HG03575 (cell line): Measurements from ENCODE around the gene MRPL41.
"Not testable (repeated sequence)": the region's sequence is repeated elsewhere in the genome, so short reads cannot be mapped to it uniquely, and the experiment has no call there.

Experiments used
- ATAC-seq: cut with Tn5 transposase; IDR thresholded peaks from one replicate; pipeline ENCODE4 v1.9.1; 2021; ENCODE audit not compliant: unreplicated experiment, insufficient number of reproducible peaks, low FRiP score; ENCODE audit errors: extremely low read depth

MRPL41 gene

GRCh38 chr9:137551264-137552021 is at the start of gene MRPL41:
MRPL41 (plus strand) TSS chr9:137551879; CDS start chr9:137552082, 203 bp downstream.
- ATAC-seq, result no peak

GRCh38 chr9:137502008-137502911 is 49.4 kb upstream of the MRPL41 start:
- ATAC-seq, result no peak

GRCh38 chr9:137504432-137504777 is 47.3 kb upstream of the MRPL41 start:
- ATAC-seq, result no peak

GRCh38 chr9:137505421-137506140 is 46.1 kb upstream of the MRPL41 start:
- ATAC-seq, result no peak

- ATAC-seq, result no peak
Measured at GRCh38 chr9:137506274-137506673, 45.4 kb upstream of the MRPL41 start.

- no peak for ATAC-seq
Measured at GRCh38 chr9:137506702-137507171, 44.9 kb upstream of the MRPL41 start.

GRCh38 chr9:137509198-137509597 is 42.5 kb upstream of the MRPL41 start:
- ATAC-seq, result no peak

- not testable (repeated sequence) for ATAC-seq
Measured at GRCh38 chr9:137511126-137511525, 40.6 kb upstream of the MRPL41 start.

GRCh38 chr9:137511758-137512463 is 39.8 kb upstream of the MRPL41 start:
- ATAC-seq, result no peak

GRCh38 chr9:137513136-137513535 is 38.5 kb upstream of the MRPL41 start:
- not testable (repeated sequence) for ATAC-seq

GRCh38 chr9:137513801-137514570 is 37.7 kb upstream of the MRPL41 start:
- ATAC-seq, result not testable (repeated sequence)

- ATAC-seq, result no peak
Measured at GRCh38 chr9:137514691-137515337, 36.9 kb upstream of the MRPL41 start.

GRCh38 chr9:137515338-137515724 is 36.3 kb upstream of the MRPL41 start:
- no peak for ATAC-seq

- ATAC-seq, result no peak
Measured at GRCh38 chr9:137516144-137516917, 35.3 kb upstream of the MRPL41 start.

GRCh38 chr9:137518661-137519459 is 32.8 kb upstream of the MRPL41 start:
- not testable (repeated sequence) for ATAC-seq

GRCh38 chr9:137519553-137519952 is 32.1 kb upstream of the MRPL41 start:
- no peak for ATAC-seq
